T1000 (cell line): ENCODE measurements around the gene OR51E1.
A peak's percentile ranks its signal among the peaks of the same experiment; 100 is the strongest.

Source experiments
- DNase-seq: peaks from one replicate; lab custom pipeline; 2025; ENCODE audit warnings: mixed read lengths; lab: John Stamatoyannopoulos, UW

The OR51E1 gene, protein sequence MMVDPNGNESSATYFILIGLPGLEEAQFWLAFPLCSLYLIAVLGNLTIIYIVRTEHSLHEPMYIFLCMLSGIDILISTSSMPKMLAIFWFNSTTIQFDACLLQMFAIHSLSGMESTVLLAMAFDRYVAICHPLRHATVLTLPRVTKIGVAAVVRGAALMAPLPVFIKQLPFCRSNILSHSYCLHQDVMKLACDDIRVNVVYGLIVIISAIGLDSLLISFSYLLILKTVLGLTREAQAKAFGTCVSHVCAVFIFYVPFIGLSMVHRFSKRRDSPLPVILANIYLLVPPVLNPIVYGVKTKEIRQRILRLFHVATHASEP

DNA sequence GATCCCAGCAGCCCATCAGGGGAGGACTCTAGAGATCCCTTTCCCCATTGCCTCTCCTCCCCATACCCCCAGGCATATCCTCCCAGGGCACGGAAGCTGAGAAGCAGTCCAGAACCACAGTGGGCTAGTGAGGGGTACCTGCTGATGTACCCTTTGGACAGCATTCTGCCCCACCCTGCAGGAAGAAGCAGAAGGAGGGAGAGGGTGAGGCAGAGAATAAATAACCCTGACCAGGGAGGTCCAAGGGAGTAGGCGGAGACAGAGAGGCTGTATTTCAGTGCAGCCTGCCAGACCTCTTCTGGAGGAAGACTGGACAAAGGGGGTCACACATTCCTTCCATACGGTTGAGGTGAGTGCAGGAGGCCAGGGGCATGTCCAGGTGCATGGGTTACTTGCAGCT, at the start of gene OR51E1:
Gene OR51E1 (plus strand): TSS at position 301 of the 400 bp plus-strand sequence. CDS start 8,545 bp downstream, outside the sequence.
- DNase-seq, result no peak

DNA sequence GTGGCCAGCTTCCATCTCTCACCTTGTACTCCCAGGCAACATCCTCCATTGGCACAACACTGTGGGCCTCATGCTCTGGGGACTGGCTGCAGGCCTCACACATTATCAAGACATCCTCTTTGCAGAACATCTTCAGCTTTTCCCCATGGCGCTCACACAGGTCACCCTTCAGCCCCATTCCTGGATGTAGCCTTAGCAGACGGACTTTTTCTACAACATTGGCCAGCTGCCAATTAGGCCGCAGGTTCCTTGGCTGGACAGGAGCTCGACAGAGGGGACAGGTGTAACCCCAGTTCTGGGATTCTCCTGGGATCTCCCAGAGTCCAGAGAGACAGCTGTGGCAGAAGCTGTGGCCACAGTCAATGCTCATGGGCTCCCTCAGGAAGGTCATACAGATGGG, 38.7 kb upstream of the OR51E1 start:
- no peak for DNase-seq

DNA sequence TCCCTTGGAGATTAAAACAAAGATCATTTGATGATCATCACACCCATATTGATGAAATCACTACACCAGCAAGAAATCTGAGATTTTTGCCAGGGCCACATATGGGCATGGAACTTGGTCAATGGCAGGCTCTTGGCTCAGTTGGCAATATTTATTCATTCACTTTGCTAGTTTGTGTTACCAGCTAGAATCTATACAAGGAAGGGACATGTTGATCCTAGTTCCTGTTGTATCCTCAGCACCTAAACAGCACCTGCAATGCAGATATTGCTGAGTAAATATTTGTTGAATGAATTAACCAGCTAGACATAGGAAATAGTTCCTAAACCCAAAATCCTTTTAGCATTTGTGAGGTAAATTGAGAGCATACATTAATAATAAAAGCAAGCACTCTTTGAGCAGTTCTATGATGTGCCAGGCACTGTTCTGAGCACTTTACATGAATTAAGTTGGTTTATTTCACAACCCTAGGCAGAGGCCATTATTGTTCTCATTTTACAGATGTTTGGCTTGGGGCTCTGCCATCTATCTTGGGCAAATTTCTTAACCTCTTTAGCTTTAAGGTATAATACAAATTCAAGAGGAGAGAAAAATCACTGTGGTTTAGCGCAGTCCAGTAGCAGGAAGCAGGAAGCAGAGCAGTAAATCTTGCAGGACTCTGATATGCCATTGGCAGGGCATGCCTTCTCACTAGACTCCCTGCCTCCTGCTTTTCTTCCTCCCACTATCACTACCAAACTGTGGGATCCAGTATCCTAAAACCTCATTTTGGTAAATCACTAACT, 37.4 kb upstream of the OR51E1 start:
- no peak for DNase-seq

DNA sequence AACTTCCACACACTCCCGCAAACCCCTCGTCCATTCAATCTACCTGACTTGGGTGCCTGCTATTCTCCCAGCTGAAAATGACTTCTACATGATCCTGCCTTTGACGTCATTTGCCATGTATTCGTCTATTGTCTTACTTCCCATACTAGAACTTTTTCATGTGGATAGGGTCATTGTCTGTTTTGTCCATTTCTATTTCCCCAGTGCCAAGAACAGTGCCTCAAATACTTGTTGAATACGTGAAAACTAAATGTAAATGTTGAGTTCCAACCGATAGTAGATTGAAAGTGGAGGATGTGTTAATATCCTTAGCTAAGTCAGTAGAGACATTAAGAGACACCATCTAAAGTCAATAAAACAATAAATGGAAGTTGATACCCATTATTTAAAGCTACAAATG, 36.7 kb upstream of the OR51E1 start:
- DNase-seq, result no peak

DNA sequence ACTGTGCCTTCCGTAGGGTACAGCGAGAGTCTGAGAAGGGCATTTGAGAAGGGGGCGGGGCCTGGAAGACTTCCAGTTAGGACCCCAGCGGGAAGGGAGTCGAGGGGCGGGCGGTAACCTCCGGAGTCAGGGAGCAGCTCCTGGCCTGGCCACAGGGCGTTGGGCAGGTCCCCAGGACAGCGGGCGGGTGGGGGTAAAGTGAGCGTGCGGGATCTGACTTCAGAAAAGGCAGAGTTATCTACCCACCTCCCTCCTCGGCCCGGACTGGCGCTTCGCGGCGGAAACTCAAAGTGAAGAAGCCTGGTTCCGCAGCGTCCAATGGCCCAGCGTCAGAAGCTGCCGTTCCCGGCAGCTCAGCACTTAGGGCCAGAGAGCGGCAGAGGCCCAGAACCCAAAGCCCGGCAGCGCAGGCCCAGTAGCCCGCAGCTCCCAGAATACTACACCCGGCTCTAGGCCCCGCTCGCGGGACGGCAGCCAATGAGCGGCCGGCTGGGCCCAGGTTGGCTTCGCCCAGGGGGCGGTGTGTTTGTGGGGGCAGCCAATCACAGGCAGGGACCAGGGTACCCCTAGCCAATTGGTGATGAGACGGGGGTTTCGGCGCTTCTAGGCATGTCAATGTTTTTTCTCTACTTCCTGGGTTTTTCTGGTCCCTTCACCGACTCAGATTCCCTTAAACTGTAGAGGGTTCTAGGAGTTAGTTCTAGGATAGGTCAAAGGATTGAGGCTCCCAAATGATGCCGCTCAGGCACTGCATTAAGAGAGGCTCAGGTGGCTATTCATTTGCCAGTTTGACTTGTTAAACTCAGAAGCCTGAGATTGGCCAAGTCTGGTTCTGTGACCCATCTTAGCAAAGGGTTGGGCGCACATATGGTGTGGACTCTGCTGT, 35.8 kb upstream of the OR51E1 start, which contains the start of gene TRIM68:
Gene TRIM68 (minus strand): TSS at position 451 of the 886 bp plus-strand sequence. CDS start 2,727 bp downstream, outside the sequence.
- peak; percentile 89 for DNase-seq

DNA sequence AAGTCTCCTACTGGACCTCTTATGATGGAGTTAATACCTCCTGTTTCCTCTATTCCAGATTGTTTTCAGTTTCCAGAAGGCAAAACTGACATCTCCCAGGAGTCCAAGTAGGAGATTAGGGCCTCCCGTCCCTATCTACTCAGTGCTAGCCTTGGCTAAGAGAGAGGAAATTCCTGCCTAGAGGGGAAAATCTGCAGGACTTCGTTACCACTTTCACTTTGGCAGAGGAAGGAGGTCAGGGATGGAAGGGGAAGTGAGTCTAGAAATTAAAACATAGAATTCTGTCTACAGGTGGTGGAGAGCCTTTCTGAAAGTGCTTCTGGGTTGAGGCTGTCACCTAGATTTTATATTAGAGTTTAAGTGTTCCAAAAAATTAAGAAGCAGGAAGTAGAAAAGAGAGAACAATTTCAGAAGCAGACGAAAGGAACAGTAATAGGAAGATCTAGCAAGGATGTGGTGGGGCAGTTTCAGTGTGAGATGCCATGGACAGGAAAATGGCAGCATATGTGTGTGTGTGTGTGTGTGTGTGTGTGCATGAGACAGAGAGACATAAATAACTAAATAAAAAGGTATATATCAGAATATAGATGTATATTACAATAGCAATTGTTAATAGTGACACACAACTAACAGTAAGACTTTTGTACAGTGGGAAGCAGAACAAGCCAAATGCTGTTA, 33.4 kb upstream of the OR51E1 start:
- DNase-seq, result no peak

DNA sequence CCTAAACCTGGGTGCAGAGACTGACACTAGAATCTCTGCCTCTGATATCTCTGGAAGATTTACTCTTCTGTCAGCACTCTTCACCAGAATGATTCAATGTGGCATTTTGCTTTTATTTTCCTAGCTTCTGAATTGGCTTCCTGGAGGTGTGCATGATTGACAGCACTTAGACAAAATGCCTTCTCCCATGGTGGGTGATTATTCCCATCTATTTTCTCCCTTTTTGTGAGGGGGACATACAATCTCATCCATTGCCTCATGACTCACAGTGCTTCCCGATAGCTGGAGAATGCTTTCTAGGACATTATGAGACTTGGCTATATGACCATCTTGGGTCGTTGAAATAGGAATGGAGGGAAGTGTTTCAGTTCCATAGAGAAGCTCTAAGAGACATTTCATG, 31.8 kb upstream of the OR51E1 start:
- no peak for DNase-seq

DNA sequence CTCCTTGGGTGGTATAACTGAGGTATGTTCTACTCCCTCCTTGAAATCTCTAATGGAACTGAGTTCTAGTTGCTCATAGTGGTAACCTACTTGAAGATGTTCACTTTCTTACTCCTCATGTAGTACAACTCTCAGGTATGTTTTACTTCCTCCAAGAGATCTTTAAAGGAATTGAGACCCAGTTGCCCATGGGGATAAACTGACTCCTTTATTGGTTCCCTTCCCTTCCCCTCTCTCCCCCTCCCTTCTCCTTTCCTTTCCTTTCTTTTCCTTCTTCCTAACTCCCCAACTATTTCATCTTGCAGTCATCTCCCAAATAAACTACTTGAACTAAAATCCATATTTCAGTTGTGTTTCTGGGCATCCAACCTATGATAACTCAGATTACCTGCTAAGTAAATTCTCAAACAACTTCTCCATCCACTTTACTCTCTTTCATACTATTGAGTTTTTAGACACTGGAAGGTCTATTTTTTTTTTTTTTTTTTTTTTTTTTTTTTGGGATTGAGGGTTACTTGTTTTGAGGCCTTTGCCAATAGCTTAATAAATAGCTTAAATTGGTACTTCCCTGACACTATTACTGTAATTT, 27.8 kb upstream of the OR51E1 start:
- DNase-seq, result no peak

DNA sequence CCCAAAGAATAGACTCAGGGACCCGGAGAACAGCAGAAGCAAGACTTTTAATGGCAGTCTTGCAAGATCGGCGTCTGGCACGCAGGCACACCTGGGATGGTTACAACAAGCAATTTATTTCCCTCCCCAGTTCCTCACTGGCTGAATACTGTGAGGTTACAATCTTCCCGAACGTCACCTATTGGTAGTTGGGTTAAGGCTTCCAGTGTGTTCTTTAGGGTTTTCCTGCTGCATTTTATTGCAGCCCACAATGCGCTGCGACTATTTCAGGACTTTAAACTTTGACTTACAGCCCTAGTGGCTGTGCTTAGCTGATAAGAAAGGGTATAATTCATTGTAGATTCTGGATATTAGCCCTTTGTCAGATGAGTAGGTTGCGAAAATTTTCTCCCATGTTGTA, 24.3 kb upstream of the OR51E1 start:
- DNase-seq, result no peak

DNA sequence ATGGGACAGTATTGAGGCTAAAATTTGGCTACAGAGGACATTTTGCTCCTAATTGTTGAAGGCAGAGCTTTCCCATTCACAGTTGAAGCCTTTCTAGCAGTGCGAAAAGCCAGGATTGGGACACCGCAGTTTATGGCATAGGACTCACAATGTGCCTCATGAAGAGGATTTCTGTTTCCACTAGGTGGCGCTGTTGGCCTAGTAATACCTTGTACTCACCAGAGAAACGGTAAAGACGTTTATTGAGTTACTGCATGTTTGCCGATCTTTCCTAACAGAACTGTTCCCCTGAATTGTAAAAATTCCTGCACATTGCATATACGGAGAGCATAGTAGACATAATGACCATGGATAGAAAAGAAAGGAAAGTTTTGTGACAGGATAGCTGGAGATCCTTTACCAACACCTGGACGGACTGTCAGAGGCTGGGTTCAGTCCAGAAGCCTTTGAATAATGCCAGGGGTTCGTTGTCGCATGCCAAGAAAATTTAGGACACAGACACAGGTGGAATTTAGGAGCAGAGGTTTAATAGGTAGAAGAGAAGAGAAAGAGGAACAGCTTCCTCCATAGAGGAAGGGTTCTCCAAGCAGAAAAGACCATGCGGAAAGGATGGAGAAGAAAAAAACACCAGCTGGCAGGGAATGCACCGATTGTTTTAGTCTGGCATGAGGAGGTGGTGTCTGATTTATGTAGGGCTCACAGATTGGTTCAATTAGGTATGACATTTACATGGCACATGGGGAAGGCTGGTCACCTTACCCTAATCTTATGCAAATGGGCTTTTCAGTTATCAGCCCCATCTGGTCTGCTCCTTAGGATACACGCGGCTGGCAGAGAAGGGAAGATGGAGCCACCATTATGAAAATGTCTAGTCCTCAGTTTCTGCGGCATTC, 17.3 kb upstream of the OR51E1 start:
- DNase-seq, result peak; percentile 65

DNA sequence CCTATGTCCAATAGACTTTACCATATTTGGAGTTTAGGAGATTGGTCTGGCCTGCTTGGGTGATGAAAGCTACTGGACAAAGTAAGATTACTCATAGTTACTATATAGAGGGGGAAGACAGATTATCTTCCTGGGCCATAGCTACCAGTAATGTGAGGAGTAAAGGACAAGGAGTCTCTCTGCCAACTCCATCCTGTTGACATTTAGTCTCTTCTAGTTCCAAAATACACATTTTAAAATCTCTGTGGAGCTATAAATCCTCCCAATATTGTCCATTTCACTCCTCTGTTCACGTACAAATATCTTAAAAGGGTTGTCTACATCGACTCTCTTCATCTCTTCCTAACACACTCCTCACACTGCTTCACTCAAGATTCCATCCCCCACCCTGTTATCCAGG, 7.6 kb upstream of the OR51E1 start:
- no peak for DNase-seq

DNA sequence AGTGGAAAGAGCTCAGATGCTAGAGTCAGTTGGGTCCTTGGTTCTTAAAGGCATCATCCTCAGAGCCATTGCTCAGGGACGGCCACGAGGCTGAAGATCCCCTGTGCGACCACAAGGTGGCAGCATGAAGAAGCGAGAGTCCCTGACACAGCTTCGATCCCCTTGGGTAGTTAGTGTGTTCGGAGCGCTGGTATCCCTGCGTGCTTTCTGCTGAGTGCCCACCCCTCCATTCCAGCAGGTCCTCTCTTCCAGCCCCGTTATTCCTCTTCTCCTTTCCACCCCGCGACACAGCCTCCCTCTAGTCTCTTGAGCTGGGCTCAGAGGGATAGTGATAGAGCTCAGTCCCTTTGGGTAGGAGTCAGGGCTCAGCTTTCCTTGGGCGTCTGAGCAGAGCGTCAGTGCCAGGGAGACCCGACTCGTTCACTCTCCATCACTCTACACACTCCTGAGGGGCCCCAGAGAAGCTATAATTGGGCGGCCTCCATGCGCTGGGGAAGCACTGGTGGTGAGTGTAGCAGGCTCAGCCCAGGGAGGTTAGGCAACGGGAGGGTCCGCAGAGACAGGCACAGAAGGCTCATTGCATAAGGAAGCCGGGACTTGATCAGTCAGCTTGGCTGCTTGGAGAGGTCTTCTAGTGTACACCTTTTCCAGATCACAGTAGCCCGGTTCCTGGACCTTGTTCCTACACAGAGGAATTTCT, 6.7 kb upstream of the OR51E1 start, which contains the start of gene OR51D1:
Gene OR51D1 (plus strand): TSS at position 516 of the 700 bp plus-strand sequence. CDS start 2,314 bp downstream, outside the sequence.
- DNase-seq, result peak; percentile 40

DNA sequence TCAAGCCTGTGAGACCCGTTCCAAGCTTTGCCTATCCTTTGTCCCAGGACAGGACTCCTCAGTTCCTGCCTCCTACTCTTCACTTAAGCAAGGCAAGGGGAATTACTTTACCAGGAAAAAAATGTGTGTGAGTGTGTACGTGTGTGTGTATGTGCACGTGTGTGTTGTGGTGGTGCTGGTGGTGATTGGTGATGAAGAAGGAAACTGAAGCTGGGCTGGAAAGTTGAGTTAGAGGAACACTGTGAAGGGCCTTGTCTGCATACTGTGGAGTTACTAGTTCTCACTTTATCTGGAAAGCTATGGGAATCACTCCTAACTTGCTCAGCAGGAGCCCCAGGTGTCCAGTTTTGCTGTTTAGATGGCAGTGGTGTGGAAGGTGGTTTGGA, 6.1 kb upstream of the OR51E1 start:
- no peak for DNase-seq

DNA sequence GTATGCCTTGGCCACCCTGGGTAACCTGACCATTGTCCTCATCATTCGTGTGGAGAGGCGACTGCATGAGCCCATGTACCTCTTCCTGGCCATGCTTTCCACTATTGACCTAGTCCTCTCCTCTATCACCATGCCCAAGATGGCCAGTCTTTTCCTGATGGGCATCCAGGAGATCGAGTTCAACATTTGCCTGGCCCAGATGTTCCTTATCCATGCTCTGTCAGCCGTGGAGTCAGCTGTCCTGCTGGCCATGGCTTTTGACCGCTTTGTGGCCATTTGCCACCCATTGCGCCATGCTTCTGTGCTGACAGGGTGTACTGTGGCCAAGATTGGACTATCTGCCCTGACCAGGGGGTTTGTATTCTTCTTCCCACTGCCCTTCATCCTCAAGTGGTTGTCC, 3.9 kb upstream of the OR51E1 start:
- no peak for DNase-seq

DNA sequence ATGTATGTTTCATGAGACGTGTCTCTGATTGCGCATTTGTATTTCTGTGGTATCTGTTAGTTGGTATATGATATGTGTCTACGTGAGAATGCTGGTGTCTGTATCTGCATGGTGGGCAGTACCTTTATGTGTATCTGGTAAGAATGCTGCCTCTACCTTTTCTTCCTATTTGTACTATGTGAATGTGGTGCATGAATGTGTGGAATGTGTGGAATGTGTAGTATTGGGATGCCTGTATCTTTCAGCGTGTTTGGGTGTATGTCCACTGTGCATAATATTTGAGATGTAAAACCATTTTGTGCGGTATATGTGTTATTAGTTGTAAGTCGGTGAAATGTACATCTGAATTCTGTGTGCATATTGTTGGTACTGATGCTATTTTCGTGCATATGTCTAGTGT, 2.3 kb upstream of the OR51E1 start:
- no peak for DNase-seq

DNA sequence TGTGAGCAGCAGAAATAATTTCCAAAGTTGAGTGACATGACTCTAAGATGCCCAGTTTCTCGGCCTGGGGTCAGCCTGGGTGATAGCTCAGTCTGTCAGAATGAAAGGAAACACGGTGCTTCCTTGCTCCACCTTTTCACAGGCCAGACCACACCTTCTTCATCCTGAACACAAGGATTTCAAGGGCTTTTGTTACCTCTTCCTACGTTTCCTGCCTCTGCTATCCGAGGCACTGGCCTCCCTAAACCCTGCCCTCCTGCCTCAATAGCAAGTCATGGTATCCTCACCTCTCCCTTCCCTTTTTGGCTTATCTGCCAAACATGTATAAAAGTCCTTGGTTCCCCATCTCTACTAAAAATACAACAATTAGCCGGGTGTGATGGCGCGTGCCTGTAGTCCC, 1.7 kb upstream of the OR51E1 start:
- no peak for DNase-seq

DNA sequence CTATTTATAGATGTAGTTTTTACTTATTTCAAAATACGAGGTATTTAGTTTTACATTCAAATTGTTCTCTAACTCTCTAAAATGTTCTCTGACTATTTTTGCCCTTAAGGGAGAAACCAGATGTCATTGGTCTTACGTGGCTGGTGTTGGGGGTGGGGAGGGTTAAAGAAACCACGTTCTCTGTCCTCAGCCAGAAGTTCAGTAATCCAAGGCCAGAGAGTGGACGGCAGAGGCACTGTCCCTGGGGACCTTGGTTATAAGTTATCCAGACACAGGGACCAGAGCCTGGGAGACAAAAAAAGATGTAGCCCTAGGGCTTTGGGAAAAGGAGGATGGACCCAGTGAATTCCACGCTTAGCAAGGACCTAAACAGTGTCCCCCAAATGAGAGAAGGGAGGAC, 706 bp upstream of the OR51E1 start:
- no peak for DNase-seq

DNA sequence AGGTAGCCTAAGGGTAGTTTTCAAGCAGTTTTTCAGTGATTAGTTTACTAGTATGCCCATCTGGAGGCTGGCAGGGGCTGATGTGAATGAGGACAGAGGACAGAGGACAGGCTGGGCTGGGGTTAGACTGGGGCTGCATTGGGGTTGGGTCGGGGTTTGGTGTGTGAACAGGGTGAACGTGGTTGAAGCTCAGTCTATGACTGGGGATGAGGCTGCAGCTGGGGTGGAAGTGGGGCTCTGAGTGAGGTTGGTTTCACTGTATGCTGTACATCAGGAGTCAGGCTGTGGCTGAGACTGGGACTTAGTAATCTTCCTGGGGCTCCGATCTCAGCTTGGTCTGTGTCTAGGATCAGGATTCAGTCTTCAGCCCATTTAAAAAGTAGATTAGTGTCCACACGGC, 451 bp downstream of the OR51E1 start:
- DNase-seq, result no peak

DNA sequence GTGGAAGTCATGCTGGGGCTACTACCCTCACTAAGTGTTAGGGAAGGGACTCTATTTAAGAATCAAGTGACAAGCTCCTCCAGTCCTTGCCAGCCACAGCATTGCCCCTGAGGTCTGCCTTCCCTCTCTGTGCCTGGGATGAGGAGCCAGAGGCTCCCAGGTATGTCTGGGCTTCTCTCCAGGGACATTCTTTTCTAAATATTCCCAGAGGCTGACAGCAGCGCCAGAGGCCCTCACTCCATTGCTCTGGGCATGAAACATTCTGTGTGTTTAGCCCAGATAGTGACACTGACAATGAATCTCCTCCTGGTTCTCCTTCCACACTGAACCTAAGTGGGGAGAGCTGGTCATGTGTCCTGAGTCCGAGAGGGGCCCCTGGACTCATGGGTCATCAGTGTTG, 2.2 kb downstream of the OR51E1 start:
- no peak for DNase-seq

DNA sequence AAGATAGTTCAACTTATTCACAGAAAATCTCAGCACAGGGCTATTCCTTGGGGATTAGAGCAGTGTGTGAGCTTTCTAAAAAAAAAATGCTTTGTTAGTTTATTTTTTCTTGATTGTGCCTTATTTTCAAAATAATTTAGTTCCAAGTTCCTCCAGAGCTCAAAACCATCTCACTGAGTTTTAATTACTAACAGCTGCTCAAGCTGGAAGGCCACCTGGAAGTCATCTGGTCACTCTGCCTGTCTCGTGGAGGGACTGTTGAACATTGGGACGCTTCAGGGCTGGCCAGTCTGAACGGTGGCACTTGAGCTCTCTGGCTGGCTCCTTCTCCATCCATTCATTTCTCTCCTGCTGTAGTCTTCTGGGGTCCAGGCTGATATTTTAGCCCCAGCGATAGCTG, 4.0 kb downstream of the OR51E1 start:
- no peak for DNase-seq
